Amniotic stem cell (primary cell): ENCODE data around the gene NUP133.
"Not testable (repeated sequence)": the region's sequence is repeated elsewhere in the genome, so short reads cannot be mapped to it uniquely, and the experiment has no call there.

ENCODE experiments used
- DNase-seq: peaks from one replicate; lab custom pipeline; 2025; lab: John Stamatoyannopoulos, UW

NUP133 gene

GRCh38 chr1:229507951-229508822 lies at the start of gene NUP133:
TSS of gene NUP133 (minus strand) at chr1:229508341. CDS start at chr1:229508249, 92 bp downstream.
- peak; percentile 99 for DNase-seq

GRCh38 chr1:229557200-229557850 lies 49.2 kb upstream of the NUP133 start:
- no peak for DNase-seq

GRCh38 chr1:229554886-229555621 lies 46.9 kb upstream of the NUP133 start:
- DNase-seq: no peak

- no peak for DNase-seq
Observed at GRCh38 chr1:229553621-229554130, 45.5 kb upstream of the NUP133 start.

GRCh38 chr1:229552732-229553131 lies 44.6 kb upstream of the NUP133 start:
- DNase-seq: no peak

- no peak for DNase-seq
Observed at GRCh38 chr1:229550812-229551567, 42.8 kb upstream of the NUP133 start.

- DNase-seq: no peak
Observed at GRCh38 chr1:229547542-229547941, 39.4 kb upstream of the NUP133 start.

GRCh38 chr1:229544587-229544986 lies 36.4 kb upstream of the NUP133 start:
- DNase-seq: no peak

GRCh38 chr1:229539863-229540506 lies 31.8 kb upstream of the NUP133 start:
- DNase-seq: no peak

- no peak for DNase-seq
Observed at GRCh38 chr1:229538945-229539344, 30.8 kb upstream of the NUP133 start.

- no peak for DNase-seq
Observed at GRCh38 chr1:229537894-229538293, 29.8 kb upstream of the NUP133 start.

GRCh38 chr1:229536982-229537381 lies 28.8 kb upstream of the NUP133 start:
- DNase-seq: no peak

GRCh38 chr1:229535230-229535629 lies 27.1 kb upstream of the NUP133 start:
- no peak for DNase-seq

- no peak for DNase-seq
Observed at GRCh38 chr1:229531326-229531725, 23.2 kb upstream of the NUP133 start.

- no peak for DNase-seq
Observed at GRCh38 chr1:229529639-229530038, 21.5 kb upstream of the NUP133 start.

- DNase-seq: no peak
Observed at GRCh38 chr1:229526695-229527094, 18.6 kb upstream of the NUP133 start.

- DNase-seq: no peak
Observed at GRCh38 chr1:229523052-229523451, 14.9 kb upstream of the NUP133 start.

GRCh38 chr1:229514578-229515275 lies 6.6 kb upstream of the NUP133 start:
- peak; percentile 55 for DNase-seq

GRCh38 chr1:229511625-229512024 lies 3.5 kb upstream of the NUP133 start:
- DNase-seq: not testable (repeated sequence)

GRCh38 chr1:229511201-229511600 lies 3.1 kb upstream of the NUP133 start:
- not testable (repeated sequence) for DNase-seq
